GM20000 (cell line): ENCODE measurements around the gene MAG.

ENCODE experiments used
- DNase-seq: peaks from one replicate; pipeline ENCODE4 v3.0.0; 2012; ENCODE audit warnings: low spot score
- CTCF ChIP-seq: IDR thresholded peaks from 2 replicates; pipeline ENCODE4 v1.5.1; 2012; ENCODE audit warnings: mild to moderate bottlenecking, control low read depth; ENCODE audit errors: extremely low read depth, missing control alignments

Gene MAG

DNA sequence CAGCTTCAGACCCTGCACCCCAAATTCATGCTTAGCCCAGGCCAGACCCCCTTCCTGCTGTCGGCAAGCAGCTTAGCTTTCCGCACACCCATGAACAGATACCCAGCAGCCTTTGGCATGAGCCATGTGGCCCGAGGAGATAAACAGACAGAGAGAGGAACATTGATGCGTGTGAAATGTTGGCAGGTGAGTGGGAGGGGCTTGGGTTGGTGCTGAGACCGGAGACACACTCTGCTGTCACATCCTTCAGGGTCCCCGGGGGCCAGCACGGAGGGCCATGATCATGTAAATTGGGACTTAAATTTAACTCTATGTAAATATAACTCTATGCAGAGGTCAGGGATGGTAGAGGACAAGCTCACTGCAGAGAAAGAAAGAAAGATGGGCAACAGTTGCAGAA, 38.5 kb downstream of the MAG start:
- TF ChIP-seq CTCF = no peak
- peak; percentile 77 for DNase-seq

DNA sequence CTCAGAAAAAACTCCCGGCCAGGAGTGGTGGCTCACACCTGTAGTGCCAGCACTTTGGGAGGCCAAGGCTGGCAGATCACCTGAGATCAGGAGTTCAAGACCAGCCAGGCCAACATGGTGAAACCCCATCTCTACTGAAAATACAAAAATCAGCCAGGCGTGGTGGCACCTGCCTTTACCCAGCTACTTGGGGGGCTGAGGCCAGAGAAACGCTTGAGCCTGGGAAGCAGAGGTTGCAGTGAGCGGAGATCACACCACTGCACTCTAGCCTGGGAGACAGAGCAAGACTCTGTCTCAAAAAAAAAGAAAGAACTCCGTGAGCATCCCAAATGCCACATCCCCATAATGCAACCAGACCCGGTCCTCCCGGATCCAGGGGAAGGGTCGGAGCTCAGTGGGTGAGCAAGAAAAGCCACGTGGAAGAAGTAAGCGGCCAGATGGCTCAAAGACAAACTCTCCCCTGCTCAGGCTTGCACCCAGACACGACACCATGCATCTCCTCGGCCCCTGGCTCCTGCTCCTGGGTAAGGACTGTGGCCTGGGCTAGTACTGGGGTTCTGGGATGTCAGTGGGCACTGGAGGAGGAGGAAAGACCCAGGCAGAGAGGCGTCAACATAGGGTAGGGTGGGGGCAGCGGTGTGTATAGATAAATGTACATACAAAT, 39.7 kb downstream of the MAG start:
- TF ChIP-seq CTCF = no peak
- no peak for DNase-seq

- no peak for DNase-seq
- no peak for TF ChIP-seq CTCF
Observed at GRCh38 chr19:35332817-35333216, 40.9 kb downstream of the MAG start.

DNA sequence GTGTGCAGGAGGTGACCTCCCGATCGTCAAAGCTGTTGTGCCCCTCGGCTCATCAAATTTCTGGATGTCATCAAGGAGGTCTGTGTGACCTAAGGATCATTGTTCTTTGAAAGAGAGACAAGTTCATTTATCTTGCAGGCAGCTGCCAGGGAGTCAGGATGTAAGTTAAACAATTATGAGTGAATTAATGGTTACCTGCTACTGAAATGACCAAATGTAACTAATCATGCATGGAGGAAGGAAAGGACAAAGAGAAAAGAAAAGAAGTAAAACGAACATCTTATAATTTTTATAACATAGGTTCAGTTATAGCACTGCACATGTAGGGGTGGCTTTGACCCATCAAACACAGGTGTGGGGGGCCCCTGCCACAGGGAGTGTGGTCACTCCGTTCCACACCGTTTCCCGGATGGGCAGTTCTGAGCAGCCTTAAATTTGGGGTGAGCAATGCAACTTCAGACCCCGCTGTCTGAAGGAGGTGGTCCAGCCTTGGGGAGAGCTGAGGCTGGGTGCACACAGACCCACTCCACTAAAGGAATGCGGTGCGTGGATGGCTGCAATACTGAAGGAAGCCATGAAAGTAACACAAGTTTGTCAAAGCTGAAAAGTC, 42.3 kb downstream of the MAG start:
- no peak for DNase-seq
- TF ChIP-seq CTCF = no peak

GRCh38 chr19:35336166-35336955, 44.4 kb downstream of the MAG start:
- DNase-seq = no peak
- TF ChIP-seq CTCF = no peak

DNA sequence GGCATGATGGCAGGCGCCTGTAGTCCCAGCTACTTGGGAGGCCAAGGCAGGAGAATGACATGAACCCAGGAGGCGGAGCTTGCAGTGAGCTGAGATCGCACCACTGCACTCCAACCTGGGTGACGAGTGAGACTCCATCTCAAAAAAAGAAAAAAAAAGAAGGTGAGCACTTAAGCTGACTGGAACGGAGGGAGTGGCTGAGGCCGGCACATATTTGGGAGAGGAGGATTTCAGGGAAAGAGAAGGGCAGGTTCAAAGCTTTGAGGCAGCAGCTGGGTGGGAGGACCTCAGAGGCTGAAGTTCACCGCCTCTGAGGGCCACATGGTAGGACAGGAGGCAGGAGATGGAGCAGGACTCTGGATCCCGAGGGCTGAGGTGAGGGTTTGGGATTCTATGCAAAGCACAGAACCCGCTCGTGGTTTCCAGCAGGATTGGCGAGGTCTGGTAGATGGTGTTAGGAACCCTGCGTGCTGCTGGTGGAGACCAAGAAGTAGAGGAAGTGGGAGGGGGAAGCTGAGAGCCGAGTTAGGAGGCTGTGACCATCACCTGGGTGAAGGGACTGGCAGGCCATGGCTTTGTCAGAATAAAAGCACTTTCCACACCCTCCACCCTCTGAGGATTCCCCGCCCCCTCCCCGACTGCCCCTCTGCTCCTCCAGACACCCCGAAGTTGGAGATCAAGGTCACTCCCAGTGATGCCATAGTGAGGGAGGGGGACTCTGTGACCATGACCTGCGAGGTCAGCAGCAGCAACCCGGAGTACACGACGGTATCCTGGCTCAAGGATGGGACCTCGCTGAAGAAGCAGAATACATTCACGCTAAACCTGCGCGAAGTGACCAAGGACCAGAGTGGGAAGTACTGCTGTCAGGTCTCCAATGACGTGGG, 45.4 kb downstream of the MAG start:
- DNase-seq = no peak
- TF ChIP-seq CTCF = no peak
